AG04449 (cell line): Measurements from ENCODE around the gene QRICH2.

ENCODE experiments used
- CTCF ChIA-PET: fragments of 350-600 bp; formaldehyde crosslinking; extraction: SDS; loops from one replicate; lab custom pipeline; 2021; ENCODE audit warnings: antibody characterized with exemption; lab: Yijun Ruan, JAX
- POLR2A ChIA-PET: fragments of 400-600, 350-600 bp; formaldehyde crosslinking; extraction: SDS; loops from one replicate; lab custom pipeline; 2020; ENCODE audit warnings: antibody characterized with exemption, inconsistent platforms; lab: Yijun Ruan, JAX
- DNase-seq: peaks from one replicate; pipeline ENCODE4 v3.0.0-alpha.2; 2010; ENCODE audit warnings: low read depth, low spot score
- H3K4me3 ChIP-seq: 2 replicates; pipeline ENCODE4 v1.5.1; 2011; ENCODE audit warnings: low read depth, mild to moderate bottlenecking, control low read depth, low read length
- TF ChIP-seq, protein P1 (sequence below): IDR thresholded peaks from one replicate; pipeline ENCODE4 v1.5.1; 2011; ENCODE audit warnings: mild to moderate bottlenecking, moderate library complexity, low read length, control low read depth, inconsistent platforms; ENCODE audit not compliant: insufficient read depth; ENCODE audit errors: missing control alignments

QRICH2 gene, protein sequence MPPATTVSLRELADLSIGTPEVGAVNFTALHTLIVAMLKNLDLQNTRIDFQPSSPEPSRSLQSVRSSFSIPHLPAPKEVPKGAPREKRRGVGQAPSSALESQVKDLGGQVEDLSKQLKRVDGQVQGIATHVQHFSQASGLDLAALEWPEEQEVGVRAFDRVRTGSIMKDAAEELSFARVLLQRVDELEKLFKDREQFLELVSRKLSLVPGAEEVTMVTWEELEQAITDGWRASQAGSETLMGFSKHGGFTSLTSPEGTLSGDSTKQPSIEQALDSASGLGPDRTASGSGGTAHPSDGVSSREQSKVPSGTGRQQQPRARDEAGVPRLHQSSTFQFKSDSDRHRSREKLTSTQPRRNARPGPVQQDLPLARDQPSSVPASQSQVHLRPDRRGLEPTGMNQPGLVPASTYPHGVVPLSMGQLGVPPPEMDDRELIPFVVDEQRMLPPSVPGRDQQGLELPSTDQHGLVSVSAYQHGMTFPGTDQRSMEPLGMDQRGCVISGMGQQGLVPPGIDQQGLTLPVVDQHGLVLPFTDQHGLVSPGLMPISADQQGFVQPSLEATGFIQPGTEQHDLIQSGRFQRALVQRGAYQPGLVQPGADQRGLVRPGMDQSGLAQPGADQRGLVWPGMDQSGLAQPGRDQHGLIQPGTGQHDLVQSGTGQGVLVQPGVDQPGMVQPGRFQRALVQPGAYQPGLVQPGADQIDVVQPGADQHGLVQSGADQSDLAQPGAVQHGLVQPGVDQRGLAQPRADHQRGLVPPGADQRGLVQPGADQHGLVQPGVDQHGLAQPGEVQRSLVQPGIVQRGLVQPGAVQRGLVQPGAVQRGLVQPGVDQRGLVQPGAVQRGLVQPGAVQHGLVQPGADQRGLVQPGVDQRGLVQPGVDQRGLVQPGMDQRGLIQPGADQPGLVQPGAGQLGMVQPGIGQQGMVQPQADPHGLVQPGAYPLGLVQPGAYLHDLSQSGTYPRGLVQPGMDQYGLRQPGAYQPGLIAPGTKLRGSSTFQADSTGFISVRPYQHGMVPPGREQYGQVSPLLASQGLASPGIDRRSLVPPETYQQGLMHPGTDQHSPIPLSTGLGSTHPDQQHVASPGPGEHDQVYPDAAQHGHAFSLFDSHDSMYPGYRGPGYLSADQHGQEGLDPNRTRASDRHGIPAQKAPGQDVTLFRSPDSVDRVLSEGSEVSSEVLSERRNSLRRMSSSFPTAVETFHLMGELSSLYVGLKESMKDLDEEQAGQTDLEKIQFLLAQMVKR (N-terminal part only)

DNA sequence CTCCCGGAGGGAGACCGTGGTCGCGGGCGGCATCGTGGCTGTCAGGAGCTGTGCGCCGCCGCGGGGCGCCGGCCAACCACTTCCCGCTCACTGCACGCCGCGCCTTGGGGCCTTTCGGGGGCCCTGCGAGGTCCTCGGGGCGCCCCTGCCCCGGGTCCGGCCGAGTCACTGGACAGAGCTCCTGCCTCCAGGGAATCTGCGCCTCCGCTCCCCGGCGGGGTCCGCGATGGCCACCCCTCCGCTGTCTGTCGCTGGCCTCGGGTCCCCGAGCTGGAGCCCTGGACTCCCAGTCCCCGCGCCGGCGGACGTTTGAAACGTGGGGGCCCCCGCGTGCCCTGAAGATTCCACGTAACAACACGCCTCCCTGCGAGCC lies at the start of gene QRICH2:
TSS of gene QRICH2 (minus strand) at position 311 of the 373 bp plus-strand sequence. CDS start at position 33, 278 bp downstream.
- TF ChIP-seq, protein P1, sequence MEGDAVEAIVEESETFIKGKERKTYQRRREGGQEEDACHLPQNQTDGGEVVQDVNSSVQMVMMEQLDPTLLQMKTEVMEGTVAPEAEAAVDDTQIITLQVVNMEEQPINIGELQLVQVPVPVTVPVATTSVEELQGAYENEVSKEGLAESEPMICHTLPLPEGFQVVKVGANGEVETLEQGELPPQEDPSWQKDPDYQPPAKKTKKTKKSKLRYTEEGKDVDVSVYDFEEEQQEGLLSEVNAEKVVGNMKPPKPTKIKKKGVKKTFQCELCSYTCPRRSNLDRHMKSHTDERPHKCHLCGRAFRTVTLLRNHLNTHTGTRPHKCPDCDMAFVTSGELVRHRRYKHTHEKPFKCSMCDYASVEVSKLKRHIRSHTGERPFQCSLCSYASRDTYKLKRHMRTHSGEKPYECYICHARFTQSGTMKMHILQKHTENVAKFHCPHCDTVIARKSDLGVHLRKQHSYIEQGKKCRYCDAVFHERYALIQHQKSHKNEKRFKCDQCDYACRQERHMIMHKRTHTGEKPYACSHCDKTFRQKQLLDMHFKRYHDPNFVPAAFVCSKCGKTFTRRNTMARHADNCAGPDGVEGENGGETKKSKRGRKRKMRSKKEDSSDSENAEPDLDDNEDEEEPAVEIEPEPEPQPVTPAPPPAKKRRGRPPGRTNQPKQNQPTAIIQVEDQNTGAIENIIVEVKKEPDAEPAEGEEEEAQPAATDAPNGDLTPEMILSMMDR, result no peak
- ChIA-PET POLR2A (no interaction called here), CTCF (interaction anchor here (0.8 to 21.0 kb wide), 5 partner anchors 9 to 150 kb away, joined by 3 to 851 read pairs (median 4); partner anchors contain the start of genes PRPSAP1 and SPHK1)
- no peak for DNase-seq
- no peak within 1 kb of the TSS for H3K4me3 ChIP-seq

DNA sequence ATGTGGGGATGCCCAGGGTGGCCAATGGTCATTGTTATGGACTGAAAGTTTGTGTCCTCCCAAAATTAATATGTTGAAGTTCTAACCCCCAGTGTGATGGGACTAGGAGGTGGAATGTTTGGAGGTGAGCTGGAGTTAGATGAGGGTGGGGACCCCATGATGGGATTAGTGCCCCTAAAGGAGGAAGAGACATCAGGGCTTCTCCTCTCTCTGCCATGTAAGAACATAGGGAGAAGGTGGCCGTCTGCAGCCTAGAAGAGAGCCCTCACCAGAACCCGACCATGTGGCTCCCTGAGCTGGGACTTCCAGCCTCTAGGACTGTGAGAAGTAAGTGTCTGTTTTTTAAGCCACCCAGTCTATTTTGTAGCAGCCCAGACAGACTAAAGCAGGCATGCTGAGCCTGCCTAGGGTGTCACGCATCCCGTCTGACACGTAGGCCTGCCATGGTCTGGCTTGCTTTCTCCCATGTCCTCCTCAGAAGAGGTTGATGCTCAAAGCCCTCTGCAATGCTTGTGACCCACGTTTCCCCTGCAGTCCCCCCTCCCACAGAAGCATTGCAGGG lies 49.6 kb upstream of the QRICH2 start:
- no peak for DNase-seq
- ChIA-PET CTCF (interaction anchor here (1.8 to 8.2 kb wide), 3 partner anchors 13 to 40 kb away, joined by 5 to 67 read pairs (median 7); no protein-coding TSS in a partner anchor), POLR2A (interaction anchor here (0.5 to 0.7 kb wide), 3 partner anchors 13 to 27 kb away, joined by 3 read pairs; partner anchors contain the start of gene SPHK1)
- no peak overlapping the region for H3K4me3 ChIP-seq
- TF ChIP-seq, protein P1, result no peak

DNA sequence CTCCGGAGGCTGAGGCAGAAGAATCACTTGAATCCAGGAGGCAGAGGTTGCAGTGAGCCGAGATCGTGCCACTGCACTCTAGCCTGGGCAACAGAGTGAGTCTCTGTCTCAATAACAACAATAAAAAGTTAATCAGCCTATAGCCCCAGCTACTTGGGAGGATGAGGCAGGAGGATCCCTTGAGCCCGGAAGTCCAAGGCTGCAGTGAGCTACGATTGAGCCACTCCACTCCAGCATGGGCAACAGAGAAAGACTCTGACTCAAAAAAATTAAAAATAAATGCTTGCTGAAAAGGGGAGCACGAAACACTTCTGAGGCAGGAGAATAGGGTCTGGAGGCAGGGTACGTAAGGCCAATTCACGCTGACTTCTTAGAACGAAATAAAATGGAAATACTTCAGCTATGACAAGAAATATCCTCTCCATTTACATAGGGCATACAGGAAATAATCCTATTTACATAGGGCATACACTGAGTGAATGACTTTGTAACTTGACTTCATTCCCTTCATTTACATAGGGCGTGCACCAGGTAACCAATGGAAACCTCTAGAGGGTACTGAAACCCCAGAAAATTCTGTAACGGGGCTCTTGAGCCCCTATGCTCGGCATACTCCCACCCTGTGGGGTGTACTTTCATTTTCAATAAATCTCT lies 48.9 kb upstream of the QRICH2 start:
- POLR2A ChIA-PET, result interaction anchor here (0.5 to 0.6 kb wide), 2 partner anchors 13 to 15 kb away, joined by 3 read pairs; no protein-coding TSS in a partner anchor
- H3K4me3 ChIP-seq, result no peak overlapping the region
- no peak for DNase-seq
- CTCF ChIA-PET, result interaction anchor here (1.8 to 8.2 kb wide), 3 partner anchors 13 to 41 kb away, joined by 5 to 67 read pairs (median 7); no protein-coding TSS in a partner anchor
- TF ChIP-seq, protein P1, result no peak

DNA sequence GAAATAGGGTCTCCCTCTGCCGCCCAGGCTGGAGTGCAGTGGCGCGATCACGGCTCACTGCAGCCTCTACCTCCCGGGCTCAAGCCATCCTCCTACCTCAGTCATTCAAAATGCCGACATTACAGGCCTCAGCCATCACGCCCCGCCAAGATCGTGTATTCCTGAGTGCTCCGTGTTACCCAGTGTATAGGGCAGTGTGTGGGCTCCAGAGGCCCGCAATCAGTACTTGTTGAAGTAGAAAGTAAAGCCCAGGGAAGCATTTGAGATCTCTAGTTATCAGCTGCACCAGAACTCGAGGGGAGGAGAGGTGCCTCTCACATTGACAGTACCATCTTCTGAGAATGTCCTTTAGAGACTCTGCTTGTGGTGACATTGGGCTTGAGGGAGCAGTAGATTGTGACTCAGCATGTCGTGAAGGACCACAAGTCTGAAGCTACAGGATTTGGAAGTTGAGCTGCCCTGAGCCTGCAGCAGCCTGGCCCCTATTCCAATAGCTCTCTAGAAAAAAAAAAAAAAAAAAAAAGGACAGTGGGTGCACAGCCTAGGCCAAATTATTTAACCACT lies 46.8 kb upstream of the QRICH2 start:
- no peak for DNase-seq
- ChIA-PET POLR2A (interaction anchor here (0.6 to 2.9 kb wide), 3 partner anchors 16 to 143 kb away, joined by 3 to 15 read pairs (median 3); no protein-coding TSS in a partner anchor), CTCF (interaction anchor here (1.2 to 8.2 kb wide), 9 partner anchors 8 to 55 kb away, joined by 3 to 74 read pairs (median 16); partner anchors contain the start of gene SPHK1)
- TF ChIP-seq, protein P1, result no peak
- 0 out of 2 replicates have a peak overlapping the region, but pooled peaks have one; percentile 6 for H3K4me3 ChIP-seq

DNA sequence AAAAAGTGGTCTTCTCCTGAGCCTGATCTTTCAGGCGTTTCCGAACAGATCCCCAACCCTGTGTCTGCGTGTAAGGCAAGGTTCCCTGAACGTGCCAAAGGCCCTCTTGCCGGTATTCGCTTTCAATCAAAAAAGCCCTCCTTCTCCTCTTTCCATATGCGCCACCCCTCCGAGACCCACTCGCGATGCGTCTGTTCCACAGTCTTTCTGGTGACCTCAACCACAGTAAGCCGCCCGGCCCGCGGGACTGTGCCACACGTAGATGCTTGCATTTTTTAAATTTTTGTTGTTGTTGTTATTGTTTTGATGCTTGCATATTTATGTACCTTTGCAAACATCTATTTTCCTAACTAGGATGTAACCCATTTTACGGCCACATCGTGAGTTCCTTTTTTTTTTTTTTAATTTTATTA lies 46.2 kb upstream of the QRICH2 start:
- POLR2A ChIA-PET, result interaction anchor here (0.6 to 3.8 kb wide), 5 partner anchors 9 to 143 kb away, joined by 3 to 47 read pairs (median 4); partner anchors contain the start of gene SPHK1
- TF ChIP-seq, protein P1, result no peak
- DNase-seq, result no peak
- peak overlapping the region; percentile 90 for H3K4me3 ChIP-seq
- CTCF ChIA-PET, result interaction anchor here (0.7 to 4.2 kb wide), 14 partner anchors 10 to 54 kb away, joined by 3 to 74 read pairs (median 4); partner anchors contain the start of genes QRICH2 and SPHK1
